Hematopoietic multipotent progenitor cell treated with erythropoietin and hydrocortisone succinate and interleukin-3 and kit ligand, for 15 days (in vitro differentiated cells): ENCODE results near the gene CP.
"Not testable (repeated sequence)": the region's sequence is repeated elsewhere in the genome, so short reads cannot be mapped to it uniquely, and the experiment has no call there.

ENCODE experiments used
- DNase-seq: peaks from one replicate; pipeline ENCODE4 v3.0.0-alpha.2; 2015; ENCODE audit warnings: low spot score

CP gene

DNA sequence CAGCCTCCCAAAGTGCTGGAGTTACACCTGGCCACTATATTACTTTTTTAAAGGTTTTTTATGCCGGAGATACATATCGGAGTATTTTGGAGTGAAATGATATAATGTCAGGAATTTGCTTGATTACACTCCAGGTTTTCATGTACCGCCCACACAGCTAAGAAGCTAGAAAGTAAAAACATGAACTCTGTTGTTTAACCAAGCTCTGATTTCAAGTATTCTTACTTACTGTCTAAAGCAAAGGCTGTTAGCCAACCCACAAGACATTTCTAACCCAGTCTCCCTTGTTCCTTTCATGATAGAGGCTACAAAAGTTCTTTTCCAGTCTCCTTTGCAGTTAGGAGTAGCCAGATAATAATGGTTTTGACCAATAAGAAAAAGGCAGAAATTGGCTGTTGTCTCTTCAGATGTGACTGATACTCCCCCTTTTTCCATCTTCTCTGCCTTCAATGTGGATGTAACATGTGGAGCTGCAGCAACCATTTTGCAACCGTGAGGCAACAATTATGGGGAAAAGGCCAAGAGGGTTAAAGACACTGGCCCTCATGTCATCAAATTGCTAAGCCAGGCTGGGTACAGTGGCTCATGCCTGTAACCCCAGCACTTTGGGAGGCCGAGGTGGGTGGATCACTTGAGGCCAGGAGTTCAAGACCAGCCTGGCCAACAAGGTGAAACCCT is 6.1 kb upstream of the CP start:
- no peak for DNase-seq

DNA sequence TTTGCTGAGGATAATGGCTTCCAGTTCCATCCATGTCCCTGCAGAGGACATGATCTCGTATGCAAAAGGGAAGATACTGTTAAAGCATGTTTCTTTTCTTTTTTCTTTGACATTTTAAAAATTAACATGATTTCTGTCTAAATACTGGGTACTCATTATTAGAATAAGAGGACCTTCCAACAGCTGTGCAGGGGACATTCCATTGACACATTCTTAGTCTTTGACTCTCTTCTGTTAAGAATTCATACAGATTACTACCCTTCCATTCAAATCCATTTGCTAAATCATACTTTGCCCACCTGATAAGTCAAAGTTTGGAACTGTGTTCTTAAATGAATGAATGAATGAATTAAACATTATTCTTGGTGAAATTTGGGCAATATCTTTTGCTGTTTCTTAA is 5.1 kb upstream of the CP start:
- DNase-seq: no peak

DNA sequence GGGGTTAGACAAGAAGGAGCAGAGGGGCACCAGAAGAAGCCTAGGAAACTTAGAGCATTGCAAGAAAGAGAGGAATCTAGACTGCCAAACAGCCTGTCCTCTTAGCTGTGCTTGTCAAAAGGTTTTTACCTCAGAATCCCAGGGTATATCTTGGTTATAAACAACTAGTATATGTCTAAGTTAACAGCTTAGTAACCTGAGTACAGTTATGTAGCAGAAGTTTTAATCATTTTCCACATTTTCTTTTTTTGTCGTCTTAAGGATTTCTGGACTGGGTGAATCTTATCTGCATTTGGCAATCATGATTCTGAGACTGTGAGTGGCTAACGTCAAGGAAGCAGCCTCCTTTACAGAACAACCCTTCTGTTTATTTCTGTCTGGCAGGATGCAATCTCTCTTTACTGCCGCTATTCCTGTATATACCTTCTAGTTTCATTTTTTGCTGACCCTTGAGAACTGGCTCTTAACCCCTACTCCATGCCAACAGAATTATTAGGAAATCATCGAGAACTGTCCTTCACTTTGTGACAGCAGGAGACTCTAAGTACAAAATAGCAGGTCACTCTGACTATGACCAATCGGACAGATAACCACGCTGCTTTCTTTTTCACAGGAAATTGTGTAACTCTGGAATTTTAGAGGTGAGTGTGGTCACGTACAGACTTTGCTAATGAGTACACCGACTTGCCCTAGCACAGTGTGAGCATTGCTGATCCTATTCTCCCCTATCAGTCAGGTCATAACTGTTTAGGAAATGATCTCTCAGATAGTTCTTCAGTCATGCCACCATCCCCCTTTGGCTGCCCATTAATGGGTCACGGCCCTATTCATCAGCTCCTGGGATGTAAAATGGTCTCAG is 3.3 kb upstream of the CP start:
- DNase-seq: no peak

DNA sequence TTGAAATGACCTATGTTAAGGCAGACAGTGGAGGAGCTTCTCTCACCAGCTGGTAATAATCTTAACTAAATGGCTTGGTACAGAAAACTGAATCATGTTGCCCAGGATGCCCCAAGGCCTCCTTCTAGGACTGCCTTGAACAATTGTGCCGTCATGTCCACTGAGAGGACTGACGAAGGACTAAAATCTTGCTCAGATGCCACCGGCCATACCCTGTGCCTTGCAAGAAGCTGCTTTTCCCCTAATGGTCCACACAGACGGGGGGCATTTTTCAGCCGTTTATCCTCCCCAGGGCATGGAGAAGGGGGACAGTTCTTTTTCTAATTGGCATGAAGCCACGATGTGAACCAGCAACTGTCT is 1.8 kb upstream of the CP start:
- no peak for DNase-seq

DNA sequence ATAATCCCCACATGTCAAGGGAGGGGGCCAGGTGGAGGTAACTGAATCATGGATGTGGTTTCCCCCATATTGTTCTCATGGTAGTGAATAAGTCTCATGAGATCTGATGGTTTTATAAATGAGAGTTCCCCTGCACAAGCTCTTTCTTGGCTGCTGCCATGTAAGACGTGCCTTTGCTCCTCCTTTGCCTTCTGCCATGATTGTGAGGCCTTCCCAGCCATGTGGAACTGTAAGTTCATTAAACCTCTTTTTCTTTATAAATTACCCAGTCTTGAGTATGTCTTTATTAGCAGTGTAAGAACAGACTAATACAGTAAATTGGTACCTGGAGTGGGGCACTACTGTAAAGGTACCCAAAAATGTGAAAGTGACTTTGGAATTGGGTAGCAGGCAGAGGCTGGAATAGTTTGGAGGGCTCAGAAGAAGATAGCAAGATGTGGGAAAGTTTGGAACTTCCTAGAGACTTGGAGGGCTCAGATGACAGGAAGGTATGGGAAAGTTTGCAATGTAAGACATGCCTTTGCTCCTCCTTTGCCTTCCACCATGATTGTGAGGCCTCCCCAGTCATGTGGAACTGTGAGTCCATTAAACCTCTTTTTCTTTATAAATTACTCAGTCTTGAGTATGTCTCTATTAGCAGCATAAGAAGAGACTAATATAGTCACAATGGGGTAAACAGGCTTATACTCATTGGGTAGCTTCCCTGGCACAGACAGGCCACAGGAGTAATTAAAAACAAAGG is 2.1 kb downstream of the CP start:
- not testable (repeated sequence) for DNase-seq

DNA sequence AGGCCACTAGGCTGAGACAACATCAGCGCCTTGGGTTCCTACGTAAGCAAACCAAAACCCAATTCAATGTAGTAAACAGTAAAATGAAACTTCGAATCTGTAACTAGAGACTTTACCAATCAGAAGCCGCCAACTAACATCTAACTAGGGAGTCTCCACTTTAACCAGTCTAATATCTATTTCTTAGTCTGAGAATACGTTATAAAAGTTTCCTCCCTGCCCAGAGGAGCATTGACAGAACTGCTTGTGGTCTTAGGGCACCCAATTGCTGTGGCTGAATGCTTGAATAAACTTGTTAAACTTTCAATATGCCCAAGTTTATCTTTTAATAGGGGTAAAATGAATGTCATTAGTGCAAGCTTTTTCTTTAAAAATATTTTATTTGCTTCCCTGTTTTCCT is 4.3 kb downstream of the CP start:
- DNase-seq: no peak

DNA sequence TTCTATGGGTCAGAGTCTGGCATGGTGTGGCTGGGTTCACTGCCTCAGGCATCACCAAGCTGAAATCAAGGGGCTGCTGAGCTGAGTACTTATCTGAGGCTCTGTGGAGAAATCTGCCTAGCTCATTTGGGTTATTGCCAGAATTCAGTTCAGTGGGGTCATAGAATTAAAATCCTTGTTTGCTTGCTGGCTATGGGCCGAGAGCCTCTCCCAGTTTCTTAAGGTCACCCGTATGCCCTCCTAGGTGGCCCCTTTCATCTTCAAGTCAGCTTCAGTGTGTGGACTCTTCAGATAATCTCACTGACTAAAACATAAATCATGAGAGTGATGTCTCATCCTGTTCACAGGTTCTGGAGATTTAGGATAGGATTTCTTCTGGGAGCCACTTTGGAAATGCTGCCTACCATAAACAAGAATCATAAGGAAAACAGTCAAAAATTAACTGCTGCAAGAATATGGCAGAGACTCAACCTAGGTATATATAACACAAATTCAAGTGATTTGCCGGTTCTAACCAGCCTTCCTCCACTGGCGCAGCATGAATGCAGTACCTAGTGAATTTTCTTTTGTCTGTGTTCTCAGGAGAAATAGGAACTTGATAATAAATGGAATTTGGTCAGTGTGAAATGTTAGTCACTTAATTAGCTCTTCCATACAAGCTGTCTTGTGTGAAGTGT is 5.3 kb downstream of the CP start:
- DNase-seq: no peak

DNA sequence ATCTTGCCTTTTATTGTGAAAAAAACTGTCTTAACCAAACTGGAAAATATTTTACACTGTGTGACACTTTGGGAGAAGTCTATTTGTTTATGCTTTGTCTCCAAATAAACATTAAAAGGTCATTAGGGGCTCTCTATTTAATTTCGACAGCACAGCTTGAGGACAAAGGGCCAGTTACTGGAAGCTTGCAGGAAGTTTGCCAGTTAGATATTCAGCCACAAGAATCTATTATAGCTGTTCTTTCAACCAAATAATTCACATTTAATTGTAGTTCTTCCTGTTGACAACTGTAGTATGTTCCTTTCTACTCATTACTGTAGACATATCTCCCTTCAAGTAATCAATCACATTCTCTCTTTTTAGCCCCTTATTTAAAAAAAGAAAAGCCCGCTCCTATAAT is 6.1 kb downstream of the CP start:
- DNase-seq: no peak

DNA sequence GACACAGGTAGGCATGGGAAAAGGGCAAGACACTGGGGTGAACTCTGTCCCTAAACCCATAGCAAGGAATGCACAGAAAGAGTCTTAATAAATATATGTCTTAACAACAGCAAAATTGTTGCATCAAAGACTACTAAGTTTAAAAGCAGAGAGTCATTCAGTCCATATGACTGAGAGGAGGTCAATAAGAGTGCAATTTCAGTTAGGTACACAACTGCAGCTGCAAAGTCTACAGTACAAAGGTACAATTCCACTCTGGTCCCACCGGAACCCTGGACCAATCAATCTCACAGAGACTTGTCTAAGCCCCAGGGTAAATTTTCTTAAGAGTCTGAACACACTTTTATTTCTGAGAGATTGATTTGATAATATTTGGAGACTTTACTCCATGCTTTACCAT is 6.9 kb downstream of the CP start:
- DNase-seq: no peak

DNA sequence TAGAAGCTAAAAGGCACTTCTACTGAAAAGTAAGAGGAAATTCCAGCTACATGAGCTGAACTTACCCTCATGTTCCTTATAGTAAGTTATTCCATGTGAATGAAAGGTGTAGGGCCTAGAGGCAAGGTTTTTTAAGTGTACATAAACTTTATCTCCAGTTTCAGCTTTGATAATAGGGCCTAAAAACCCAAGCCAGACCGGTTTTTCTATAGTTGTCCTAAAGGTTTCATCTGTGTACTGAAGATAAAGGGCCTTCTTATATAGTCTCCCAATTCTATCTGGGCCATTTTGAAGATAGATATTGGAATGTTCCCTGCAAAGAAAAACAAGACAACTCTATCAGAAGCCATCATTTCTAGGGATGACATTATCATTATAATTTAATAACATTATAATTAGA is 9.2 kb downstream of the CP start:
- no peak for DNase-seq

DNA sequence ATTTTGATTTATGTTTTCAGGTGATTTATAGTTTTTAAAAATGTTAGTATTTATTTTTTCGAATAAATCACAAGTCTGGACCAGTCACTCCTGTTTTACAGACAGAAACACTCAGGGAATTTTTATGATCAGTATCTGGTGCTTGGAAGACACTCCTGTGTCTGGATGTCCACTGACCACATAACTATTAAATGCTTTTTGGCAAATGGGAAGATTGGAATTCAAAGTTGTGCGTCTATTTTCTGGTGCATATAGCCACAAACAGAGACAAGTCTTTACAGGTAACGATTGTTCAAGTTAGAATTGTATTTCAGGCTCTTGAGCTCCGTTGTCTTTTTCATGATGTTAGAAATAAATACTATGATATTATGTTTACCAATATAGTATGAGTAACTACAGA is 12.2 kb downstream of the CP start:
- no peak for DNase-seq

DNA sequence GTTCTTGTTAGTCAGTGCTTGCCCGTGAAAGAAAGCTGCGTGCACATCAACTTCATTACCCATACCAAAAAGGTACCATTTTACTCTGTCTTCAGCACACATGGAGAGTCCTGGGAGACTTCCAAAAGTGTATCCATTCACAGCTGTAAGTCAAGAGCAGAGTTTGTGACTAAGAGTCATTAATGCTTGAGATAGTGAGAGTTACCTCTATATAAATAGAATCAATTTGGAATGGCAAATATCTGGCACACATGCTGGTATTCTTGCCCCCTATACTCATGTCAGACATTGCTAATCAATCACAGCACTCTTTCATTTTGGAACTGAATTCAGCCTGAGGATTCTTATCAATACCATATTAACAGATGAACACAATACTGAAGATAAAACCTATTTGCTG is 14.2 kb downstream of the CP start:
- DNase-seq: no peak

DNA sequence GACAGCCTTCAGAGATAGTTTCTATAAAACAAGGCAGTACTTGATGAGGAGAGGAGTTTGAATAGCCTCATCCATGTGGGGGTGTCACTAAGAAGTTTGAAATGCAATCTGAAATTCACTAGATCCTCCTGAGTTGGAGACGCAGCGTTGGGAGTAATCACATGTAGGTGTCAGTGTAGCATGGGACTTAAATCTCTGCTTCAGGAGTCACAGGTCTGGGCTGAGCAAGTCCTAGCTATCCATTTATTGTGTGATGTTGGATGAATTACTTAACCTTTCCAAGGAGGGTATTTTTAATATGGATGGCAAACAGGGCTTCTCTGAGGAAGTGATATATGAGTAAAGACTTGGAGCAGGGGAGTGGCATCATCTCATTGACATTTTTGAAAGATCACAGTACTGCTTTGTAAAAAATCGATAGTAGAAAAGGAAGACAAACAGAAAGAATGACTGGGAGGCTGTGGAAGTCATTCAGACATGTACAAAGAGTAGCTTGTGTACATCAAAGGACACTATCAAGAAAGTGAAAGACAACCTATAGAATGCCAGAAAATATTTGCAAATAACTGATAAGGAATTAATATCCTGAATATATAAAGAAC is 17.1 kb downstream of the CP start:
- DNase-seq: no peak

DNA sequence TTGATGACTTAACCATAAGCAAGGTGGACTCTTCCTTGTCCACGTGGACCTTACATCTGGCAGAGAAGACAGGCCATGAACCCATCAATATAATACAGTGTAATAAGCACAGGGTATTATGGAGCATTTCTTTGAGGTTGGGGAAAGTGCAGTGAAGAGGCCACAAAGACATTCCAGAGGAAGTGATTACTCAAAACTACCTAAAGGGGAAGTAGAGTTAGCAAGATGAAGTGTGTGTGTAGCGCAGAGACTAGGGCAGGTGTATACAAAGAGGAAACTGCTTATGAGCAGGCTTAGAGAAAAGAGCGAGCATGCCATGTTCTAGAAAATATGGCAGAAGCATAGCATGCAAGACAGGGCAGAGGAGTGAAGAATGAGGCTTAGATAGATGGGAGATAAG is 17.9 kb downstream of the CP start:
- no peak for DNase-seq

DNA sequence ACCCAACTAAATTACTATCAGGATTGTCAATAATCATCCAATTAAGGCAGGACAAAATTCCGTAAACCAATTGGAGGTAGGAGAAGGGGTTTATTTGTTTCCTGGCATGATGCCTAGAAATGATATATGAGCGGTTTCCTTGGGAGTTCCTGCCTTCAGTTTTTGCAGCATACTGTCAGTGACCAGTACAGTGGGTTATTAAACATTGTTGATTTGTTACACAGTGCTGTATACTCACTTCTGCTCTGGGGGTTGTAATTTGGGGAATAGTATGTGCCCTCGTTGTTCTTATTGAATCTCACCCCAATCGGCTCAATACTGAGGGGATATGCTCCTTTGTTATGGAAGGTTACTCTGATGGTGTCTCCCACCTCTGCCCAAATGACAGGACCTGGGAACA is 22.2 kb downstream of the CP start:
- DNase-seq: no peak

DNA sequence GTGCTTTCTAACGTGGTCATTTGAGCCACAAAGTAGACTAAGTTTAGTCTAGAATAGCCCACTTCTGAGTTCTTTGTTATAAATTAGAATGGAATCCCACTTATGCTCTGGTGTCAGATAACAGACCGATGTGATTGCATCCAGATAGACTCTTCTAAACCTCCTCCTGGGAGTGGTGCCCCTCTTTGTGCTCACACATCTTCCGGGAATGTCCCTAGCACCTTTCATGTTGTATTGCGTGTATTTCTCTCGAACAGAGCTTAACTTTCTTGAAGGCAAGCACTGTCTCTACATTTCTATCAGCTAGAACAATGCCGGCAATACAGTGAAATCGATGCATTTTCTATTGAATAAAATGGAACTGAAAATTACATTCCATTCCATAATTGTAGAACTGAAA is 23.0 kb downstream of the CP start:
- DNase-seq: no peak

DNA sequence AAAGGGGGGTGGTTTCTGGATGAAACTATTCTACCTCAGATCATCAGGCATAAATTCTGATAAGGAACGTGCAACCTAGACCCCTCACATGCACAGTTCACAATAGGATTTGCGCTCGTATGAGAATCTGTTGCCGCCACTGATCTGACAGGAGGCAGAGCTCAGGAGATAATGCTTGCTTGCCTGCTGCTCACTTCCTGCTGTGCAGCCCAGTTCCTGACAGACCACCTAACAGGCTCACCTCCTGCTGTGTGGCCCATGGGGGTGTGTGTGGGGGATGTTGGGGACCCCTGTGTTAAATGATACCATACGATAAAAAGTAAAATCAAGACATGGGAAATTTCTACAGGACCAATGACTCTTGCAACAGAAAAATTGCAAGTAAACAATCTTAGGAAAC is 24.0 kb downstream of the CP start:
- no peak for DNase-seq

DNA sequence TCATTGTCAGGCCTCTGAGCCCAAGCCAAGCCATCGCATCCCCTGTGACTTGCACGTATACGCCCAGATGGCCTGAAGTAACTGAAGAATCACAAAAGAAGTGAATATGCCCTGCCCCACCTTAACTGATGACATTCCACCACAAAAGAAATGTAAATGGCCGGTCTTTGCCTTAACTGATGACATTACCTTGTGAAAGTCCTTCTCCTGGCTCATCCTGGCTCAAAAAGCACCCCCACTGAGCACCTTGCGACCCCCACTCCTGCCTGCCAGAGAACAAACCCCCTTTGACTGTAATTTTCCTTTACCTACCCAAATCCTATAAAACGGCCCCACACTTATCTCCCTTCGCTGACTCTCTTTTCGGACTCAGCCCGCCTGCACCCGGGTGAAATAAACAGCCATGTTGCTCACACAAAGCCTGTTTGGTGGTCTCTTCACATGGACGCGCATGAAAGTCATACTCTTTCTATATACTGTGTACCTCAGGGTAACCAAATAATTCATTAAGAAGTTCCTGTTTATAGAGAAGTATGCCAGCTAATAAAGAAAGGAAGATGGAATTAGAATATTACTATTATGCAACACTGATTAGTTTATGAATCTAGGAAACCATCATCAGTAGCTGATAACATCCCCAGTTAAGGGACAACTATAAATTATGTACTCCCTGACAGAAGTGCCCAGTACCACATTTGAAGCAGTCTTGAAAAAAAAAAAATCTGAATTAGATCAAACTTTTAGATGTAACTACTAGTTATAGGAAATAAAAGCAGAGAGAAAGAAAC is 24.6 kb downstream of the CP start:
- not testable (repeated sequence) for DNase-seq

DNA sequence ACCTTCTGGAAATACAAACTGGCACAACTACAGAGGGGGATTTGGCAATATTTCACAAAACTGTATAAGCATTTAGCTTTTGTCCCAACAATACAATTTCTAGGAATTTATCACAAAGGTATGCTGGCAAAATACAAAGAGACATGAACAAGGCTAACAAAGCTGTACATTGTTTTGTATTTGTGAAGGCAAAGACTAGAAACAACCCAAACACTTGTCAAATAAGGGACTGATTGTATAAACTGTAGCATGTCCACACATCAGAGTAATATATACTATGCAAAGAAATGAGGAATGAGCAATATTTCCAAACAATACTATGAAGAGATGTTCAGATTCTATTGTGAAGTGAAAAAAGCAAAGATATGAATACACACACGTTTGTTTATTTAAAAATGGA is 26.4 kb downstream of the CP start:
- no peak for DNase-seq

DNA sequence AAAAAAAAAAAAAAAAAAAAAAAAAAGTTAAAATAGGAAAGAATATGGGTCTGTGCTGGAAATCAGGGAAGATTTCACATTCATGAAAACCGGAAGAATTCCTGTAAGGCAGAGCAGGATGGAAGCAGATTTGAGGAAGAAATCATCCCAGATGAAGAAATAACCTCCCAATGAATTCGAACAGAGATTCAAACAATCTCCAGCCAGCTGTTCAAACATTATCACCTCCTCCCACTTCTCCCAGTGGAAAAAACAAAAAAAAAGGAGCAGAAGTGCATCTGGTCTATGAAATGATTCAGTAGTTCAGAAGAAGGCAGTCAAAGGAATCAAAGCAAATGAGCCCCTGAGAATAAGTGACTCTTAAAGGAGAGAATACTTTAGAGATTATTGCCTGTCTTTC is 33.1 kb downstream of the CP start:
- no peak for DNase-seq

DNA sequence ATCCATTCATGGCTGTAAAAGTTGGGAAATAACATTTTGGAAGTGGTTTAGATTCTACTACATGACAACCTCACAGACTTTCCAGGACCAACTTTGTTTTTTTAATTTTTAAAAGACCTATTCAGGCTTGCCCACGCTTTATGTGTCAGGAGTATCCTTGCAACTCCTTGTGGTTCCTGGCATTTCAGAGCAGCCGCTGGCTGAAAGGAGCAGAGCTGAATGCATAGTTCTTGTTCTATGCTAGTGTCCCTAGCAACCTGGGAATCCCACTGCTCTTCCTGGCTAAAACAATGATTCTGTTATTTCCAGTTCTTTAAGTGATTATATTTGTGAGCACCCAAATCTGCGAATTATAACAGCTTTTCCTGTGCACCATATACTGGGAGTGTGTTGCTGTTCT is 34.9 kb downstream of the CP start:
- DNase-seq: no peak
